ENCODE data around the gene ABCA3. TPM values are rescaled to one million over a fixed set of nuclear protein-coding genes. Genes with fewer than 3 reads are reported as not detected.

Gene ABCA3
- total and polyA plus RNA-seq, 2 experiments from 2014 or later: 3.0 to 4.1 TPM

- TF ChIP-seq STAT1 (IDR thresholded peaks at IDR 0.05; ENCODE audit: unreplicated experiment) (no peak), EZH2phosphoT487 (IDR thresholded peaks at IDR 0.05; ENCODE audit: unreplicated experiment) (no peak), EZH2 (IDR thresholded peaks at IDR 0.05; ENCODE audit: low read depth, unreplicated experiment) (no peak), ZNF462 (CRISPR knock-in tag; IDR thresholded peaks at IDR 0.05) (no peak), CTCF (conservative IDR thresholded peaks at IDR 0.05; ENCODE audit: low read depth in 2 of 2) (no peak)
These were observed 82.8 kb downstream of the ABCA3 start (continued) for GRCh38 chr16:2257726-2258125.

GRCh38 chr16:2256531-2257140, 83.9 kb downstream of the ABCA3 start:
- DNase-seq (ENCODE audit: low spot score): no peak
- no peak overlapping the region for H3K27ac Mint-ChIP-seq
- peaks cover 49% of the 10 kb centered on the region for H3K79me2 ChIP-seq (replicated peaks; ENCODE audit: insufficient read depth)
- TF ChIP-seq ZNF114 (CRISPR knock-in tag; IDR thresholded peaks at IDR 0.05): no peak
- no peak for TF ChIP-seq CREB1 (CRISPR knock-in tag; IDR thresholded peaks at IDR 0.05; ENCODE audit: low read depth)
- TF ChIP-seq EZH2 (IDR thresholded peaks at IDR 0.05; ENCODE audit: low read depth, unreplicated experiment): no peak
- no peak for TF ChIP-seq POLR2AphosphoS5 (IDR thresholded peaks at IDR 0.05; ENCODE audit: low read depth)
- TF ChIP-seq ZNF331 (CRISPR knock-in tag; IDR thresholded peaks at IDR 0.05; ENCODE audit: low read depth): no peak
- TF ChIP-seq CTCF (conservative IDR thresholded peaks at IDR 0.05; ENCODE audit: low read depth in 2 of 2): no peak
- no peak for TF ChIP-seq STAT1 (IDR thresholded peaks at IDR 0.05; ENCODE audit: unreplicated experiment)
- no peak for TF ChIP-seq JUNB (IDR thresholded peaks at IDR 0.05; ENCODE audit: unreplicated experiment)

More at GRCh38 chr16:2256531-2257140, 83.9 kb downstream of the ABCA3 start:
- H3K4me1 ChIP-seq (ENCODE audit: insufficient read depth): 0 out of 2 replicates have a peak, but pooled peaks cover 5% of the 10 kb centered on the region
- ATAC-seq: no peak
- H3K4me3 Mint-ChIP-seq: no peak overlapping the region
- no peak overlapping the region for H2AFZ ChIP-seq
- no peak overlapping the region for H3K4me2 ChIP-seq
- no peak overlapping the region for H3K27ac ChIP-seq (ENCODE audit: low read depth)
- peaks cover 72% of the 10 kb centered on the region for H3K36me3 ChIP-seq (ENCODE audit: insufficient read depth)
- no peaks in the 10 kb centered on the region for H3K27me3 ChIP-seq (ENCODE audit: insufficient read depth)
- H3K9me3 Mint-ChIP-seq: no peaks in the 10 kb centered on the region
- peaks cover 12% of the 10 kb centered on the region for H3K4me1 Mint-ChIP-seq
- H3F3A ChIP-seq (replicated peaks; ENCODE audit: low read depth): peaks cover 78% of the 10 kb centered on the region
- H3K36me3 Mint-ChIP-seq (ENCODE audit: low read depth): peaks cover 92% of the 10 kb centered on the region
- peaks cover 54% of the 10 kb centered on the region for H4K20me1 ChIP-seq (replicated peaks; ENCODE audit: insufficient read depth)
- H3K9me2 ChIP-seq (ENCODE audit: insufficient read depth): no peaks in the 10 kb centered on the region
- H3K27me3 Mint-ChIP-seq (ENCODE audit: insufficient read depth, low read depth, poor library complexity): peaks cover 9% of the 10 kb centered on the region
- H3K4me3 ChIP-seq: no peak overlapping the region
